HCT116 (cell line): Measurements from ENCODE around the gene COQ3. TPM values are rescaled to one million over a fixed set of nuclear protein-coding genes. Genes with fewer than 3 reads are reported as not detected.

Experiments used
- ATAC-seq: fragments of 200-7000 bp; cut with Tn5 transposase; 2 replicates; pipeline ENCODE4 v1.9.1; 2020; ENCODE audit warnings: mild to moderate bottlenecking, moderate library complexity
- BruUV-seq: library from RNA; stranded (reverse); fragments of 400-500 nt; replicated peaks from 2 replicates; lab custom pipeline; 2021; lab: Mats Ljungman, UMichigan
- CTCF ChIA-PET: fragments of 300-600 bp; sonication (Branson Sonifier 250); formaldehyde crosslinking; loops from one replicate; lab custom pipeline; 2021; ENCODE audit warnings: antibody characterized with exemption; lab: Charles Lee
- POLR2A ChIA-PET: fragments of 300-600, 350-600 bp; sonication (Branson Sonifier 250); formaldehyde crosslinking; loops from one replicate; lab custom pipeline; 2021; ENCODE audit warnings: antibody characterized with exemption; lab: Charles Lee
- RAD21 ChIA-PET, 2 experiments: fragments of 300-600 bp; sonication (Branson Sonifier 250); formaldehyde crosslinking; loops; one replicate each; lab custom pipeline; 2023; ENCODE audit warnings: low total read pairs in 2 of 2; ENCODE audit not compliant: uncharacterized antibody in 2 of 2, unreplicated experiment in 2 of 2, low non-redundant PET in 1 of 2; lab: Charles Lee
- DNase-seq: peaks from one replicate; pipeline ENCODE4 v3.0.0-alpha.2; 2010; ENCODE audit warnings: low read depth, low spot score
- H2AFZ ChIP-seq: fragments of 200-600 bp; shearing (Covaris generic), sonication (generic); 2 replicates; pipeline ENCODE4 v1.6.1; 2017; ENCODE audit warnings: low read depth, mixed run types, mixed read lengths, antibody characterized with exemption, low read length; ENCODE audit not compliant: poor library complexity, severe bottlenecking
- H3K27ac ChIP-seq: 2 replicates; pipeline ENCODE4 v1.5.1; 2012; ENCODE audit warnings: low read depth, low read length
- H3K27me3 ChIP-seq: fragments of 200-600 bp; sonication (generic); 2 replicates; pipeline ENCODE4 v1.6.1; 2016; ENCODE audit warnings: mixed run types, low read length, mixed read lengths; ENCODE audit not compliant: insufficient read depth
- H3K36me3 ChIP-seq, 2 experiments: fragments of 200-500 bp in 1 of 2; fragments of 200-600 bp in 1 of 2; sonication (Bioruptor generic) in 1 of 2; sonication (generic) in 1 of 2; 2 replicates each; pipeline versions ENCODE4 v1.5.1 to v1.6.1; 2014 to 2016; ENCODE audit warnings: low read length in 2 of 2, inconsistent platforms in 1 of 2, mixed read lengths in 1 of 2, mixed run types in 1 of 2; ENCODE audit not compliant: insufficient read depth in 2 of 2, control insufficient read depth in 1 of 2
- H3K4me1 ChIP-seq, 2 experiments: fragments of 200-600 bp in 1 of 2; sonication (generic) in 1 of 2; 2 replicates each; pipeline versions ENCODE4 v1.5.1 to v1.6.1; 2012 to 2017; ENCODE audit warnings: low read length in 2 of 2, inconsistent platforms in 1 of 2, mild to moderate bottlenecking in 1 of 2, mixed read lengths in 1 of 2, mixed run types in 1 of 2, moderate library complexity in 1 of 2; ENCODE audit not compliant: insufficient read depth in 2 of 2, control insufficient read depth in 1 of 2
- H3K4me2 ChIP-seq: fragments of 200-600 bp; sonication (generic); 2 replicates; pipeline ENCODE4 v1.6.1; 2017; ENCODE audit warnings: mixed run types, low read length, mixed read lengths
- H3K4me3 ChIP-seq, 2 experiments: fragments of 200-600 bp in 1 of 2; sonication (generic) in 1 of 2; replicated peaks in 1 of 2; 2 replicates each; pipeline ENCODE4 v1.5.1; 2011 to 2016; ENCODE audit warnings: low read length in 2 of 2, control low read depth in 1 of 2, low read depth in 1 of 2, mild to moderate bottlenecking in 1 of 2, mixed read lengths in 1 of 2, mixed run types in 1 of 2
- H3K79me2 ChIP-seq: fragments of 200-600 bp; sonication (generic); 2 replicates; pipeline ENCODE4 v1.6.1; 2017; ENCODE audit warnings: mild to moderate bottlenecking, mixed run types, low read length, moderate library complexity, mixed read lengths; ENCODE audit not compliant: insufficient read depth
- H3K9ac ChIP-seq: fragments of 200-600 bp; sonication (generic); 2 replicates; pipeline ENCODE4 v1.6.1; 2016; ENCODE audit warnings: low read length, mixed read lengths
- H3K9me2 ChIP-seq: fragments of 200-600 bp; sonication (generic), shearing (Covaris generic); 2 replicates; pipeline ENCODE4 v1.6.1; 2017; ENCODE audit warnings: mixed run types, mild to moderate bottlenecking, moderate library complexity; ENCODE audit not compliant: insufficient read depth
- H3K9me3 ChIP-seq, 2 experiments: fragments of 200-500 bp in 1 of 2; fragments of 200-600 bp in 1 of 2; sonication (Bioruptor generic) in 1 of 2; sonication (generic) in 1 of 2; 2 replicates each; pipeline ENCODE4 v1.6.1; 2014 to 2017; ENCODE audit warnings: low read length in 2 of 2, mixed read lengths in 2 of 2, inconsistent platforms in 1 of 2, low read depth in 1 of 2, mild to moderate bottlenecking in 1 of 2, mixed run types in 1 of 2, moderate library complexity in 1 of 2; ENCODE audit not compliant: control insufficient read depth in 1 of 2, insufficient read depth in 1 of 2
- H4K20me1 ChIP-seq: fragments of 200-600 bp; sonication (generic), shearing (Covaris generic); 2 replicates; pipeline ENCODE4 v1.6.1; 2017; ENCODE audit warnings: mixed run types, mild to moderate bottlenecking, moderate library complexity; ENCODE audit not compliant: insufficient read depth
- EGR1 ChIP-seq: IDR thresholded peaks from 2 replicates; pipeline ENCODE4 v1.6.1; 2012; ENCODE audit warnings: low read depth
- ELF1 ChIP-seq: IDR thresholded peaks from 2 replicates; pipeline ENCODE4 v1.6.1; 2012; ENCODE audit warnings: low read depth, borderline replicate concordance
- EZH2phosphoT487 ChIP-seq: fragments of 200-600 bp; IDR thresholded peaks from 2 replicates; pipeline ENCODE4 v1.6.1; 2018; ENCODE audit warnings: antibody characterized with exemption, borderline replicate concordance
- POLR2A ChIP-seq: IDR thresholded peaks from 2 replicates; pipeline ENCODE4 v1.7.0; 2011; ENCODE audit warnings: borderline replicate concordance; ENCODE audit not compliant: insufficient read depth, insufficient read length; ENCODE audit errors: extremely low read depth
- REST ChIP-seq: IDR thresholded peaks from 2 replicates; pipeline ENCODE4 v1.6.1; 2012; ENCODE audit warnings: low read depth
- SIN3A ChIP-seq: IDR thresholded peaks from 2 replicates; pipeline ENCODE4 v1.6.1; 2012; ENCODE audit warnings: low read depth
- ZFX ChIP-seq: fragments of 450-650 bp; IDR thresholded peaks from 2 replicates; pipeline ENCODE4 v1.6.1; 2017
- ZNF274 ChIP-seq: fragments of 200-500 bp; sonication (Bioruptor generic); IDR thresholded peaks from 2 replicates; pipeline ENCODE4 v1.6.1; 2014; ENCODE audit warnings: mild to moderate bottlenecking, low read depth, low read length, inconsistent platforms
- intact Hi-C: fragments of 100-400 bp; cut with micrococcal nuclease; formaldehyde crosslinking; loops from 2 replicates; pipeline ENCODE4 v1.10.0; 2022
- total RNA-seq: library from RNA; stranded (reverse); gene quantifications from one replicate; pipeline ENCODE4 v1.2.1, GENCODE V29; 2021; ENCODE audit not compliant: unreplicated experiment
- TF ChIP-seq, protein P1 (sequence below): IDR thresholded peaks from 2 replicates; pipeline ENCODE4 v1.6.1; 2012

Gene COQ3
- total RNA-seq, 1 experiment from 2014 or later = 19.0 TPM

GRCh38 chr6:99415446-99415845 is 21.5 kb upstream of the COQ3 start:
- H3K9me2 ChIP-seq = no peaks in the 10 kb centered on the region
- CTCF ChIA-PET = no interaction called here
- H3K9ac ChIP-seq = no peak overlapping the region
- peaks cover 100% of the 10 kb centered on the region for H3K79me2 ChIP-seq
- BruUV-seq = no TSS peak
- DNase-seq (no peak), ATAC-seq (no peak)
- RAD21 ChIA-PET = no interaction called here
- POLR2A ChIA-PET = interaction anchor here (1.6 kb wide), 1 partner anchor 9 kb away, joined by 5 read pairs; the partner anchor contains the start of gene PNISR
- H3K4me2 ChIP-seq = no peak overlapping the region
- no peaks in the 10 kb centered on the region for H3K27me3 ChIP-seq
- H3K4me3 ChIP-seq = no peak overlapping the region
- H3K4me1 ChIP-seq = no peaks in the 10 kb centered on the region
- H4K20me1 ChIP-seq = peaks cover 29% of the 10 kb centered on the region
- intact Hi-C loops = no loop called here
- TF ChIP-seq REST = no peak
- TF ChIP-seq, all 23 proteins: peak for 0
- H3K9me3 ChIP-seq = no peaks in the 10 kb centered on the region
- H3K27ac ChIP-seq = no peak overlapping the region
- no peak overlapping the region for H2AFZ ChIP-seq
- H3K36me3 ChIP-seq = peaks cover 8 to 11% of the 10 kb centered on the region in 2 experiments; a peak in 2 of 4 replicates

- no peak for TF ChIP-seq ELF1
- TF ChIP-seq, protein P1, sequence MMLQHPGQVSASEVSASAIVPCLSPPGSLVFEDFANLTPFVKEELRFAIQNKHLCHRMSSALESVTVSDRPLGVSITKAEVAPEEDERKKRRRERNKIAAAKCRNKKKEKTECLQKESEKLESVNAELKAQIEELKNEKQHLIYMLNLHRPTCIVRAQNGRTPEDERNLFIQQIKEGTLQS = no peak
- no peak for TF ChIP-seq ZFX
- TF ChIP-seq SIN3A = no peak
- TF ChIP-seq POLR2A = no peak
- TF ChIP-seq EGR1 = no peak
- no peak for TF ChIP-seq REST
- TF ChIP-seq EZH2phosphoT487 = no peak
- TF ChIP-seq ZNF274 = no peak
- ATAC-seq (no peak), DNase-seq (no peak)
- Histone ChIP-seq H2AFZ (no peak overlapping the region), H3K4me2 (no peak overlapping the region), H3K79me2 (peaks cover 94% of the 10 kb centered on the region), H4K20me1 (peaks cover 18% of the 10 kb centered on the region; the same call in 1 of the 2 replicates), H3K4me1 (no peaks in the 10 kb centered on the region), H3K9me3 (no peaks in the 10 kb centered on the region), H3K4me3 (no peak overlapping the region), H3K27me3 (no peaks in the 10 kb centered on the region), H3K27ac (no peak overlapping the region), H3K9ac (no peak overlapping the region), H3K36me3 (peaks cover 30 to 32% of the 10 kb centered on the region in 2 experiments), H3K9me2 (no peaks in the 10 kb centered on the region)
- intact Hi-C loops = no loop called here
- BruUV-seq = no TSS peak
- ChIA-PET POLR2A (no interaction called here), CTCF (no interaction called here), RAD21 (no interaction called here)
Measured at GRCh38 chr6:99412065-99412464, 18.1 kb upstream of the COQ3 start.
